Cardiac fibroblast (primary cell): Measurements from ENCODE around the gene ODAD4.

Source experiments
- DNase-seq, 2 donors: peaks; one replicate each; pipeline versions ENCODE4 v3.0.0 to v3.0.0-alpha.2; 2010; ENCODE audit warnings: low read depth in 2 of 2
- H3K4me3 ChIP-seq, 2 donors: replicated peaks in 1 of 2; 1 replicate in 1 of 2; 2 replicates in 1 of 2; pipeline ENCODE4 v1.5.1; 2011; ENCODE audit warnings: low read depth in 2 of 2, low read length in 2 of 2, mild to moderate bottlenecking in 2 of 2, moderate library complexity in 1 of 2
- TF ChIP-seq, protein P1 (sequence below): IDR thresholded peaks from one replicate; pipeline ENCODE4 v1.5.1; 2011; ENCODE audit warnings: low read depth, mild to moderate bottlenecking, low read length, inconsistent platforms

Gene ODAD4

GRCh38 chr17:41930009-41930832 is at the start of gene ODAD4:
ODAD4 (plus strand) TSS chr17:41930617; CDS start chr17:41930724, 107 bp downstream.
- peak within 1 kb of the TSS; percentile 42 to 56 for H3K4me3 ChIP-seq
- peak; percentile 98 to 99 for DNase-seq
- TF ChIP-seq, protein P1, sequence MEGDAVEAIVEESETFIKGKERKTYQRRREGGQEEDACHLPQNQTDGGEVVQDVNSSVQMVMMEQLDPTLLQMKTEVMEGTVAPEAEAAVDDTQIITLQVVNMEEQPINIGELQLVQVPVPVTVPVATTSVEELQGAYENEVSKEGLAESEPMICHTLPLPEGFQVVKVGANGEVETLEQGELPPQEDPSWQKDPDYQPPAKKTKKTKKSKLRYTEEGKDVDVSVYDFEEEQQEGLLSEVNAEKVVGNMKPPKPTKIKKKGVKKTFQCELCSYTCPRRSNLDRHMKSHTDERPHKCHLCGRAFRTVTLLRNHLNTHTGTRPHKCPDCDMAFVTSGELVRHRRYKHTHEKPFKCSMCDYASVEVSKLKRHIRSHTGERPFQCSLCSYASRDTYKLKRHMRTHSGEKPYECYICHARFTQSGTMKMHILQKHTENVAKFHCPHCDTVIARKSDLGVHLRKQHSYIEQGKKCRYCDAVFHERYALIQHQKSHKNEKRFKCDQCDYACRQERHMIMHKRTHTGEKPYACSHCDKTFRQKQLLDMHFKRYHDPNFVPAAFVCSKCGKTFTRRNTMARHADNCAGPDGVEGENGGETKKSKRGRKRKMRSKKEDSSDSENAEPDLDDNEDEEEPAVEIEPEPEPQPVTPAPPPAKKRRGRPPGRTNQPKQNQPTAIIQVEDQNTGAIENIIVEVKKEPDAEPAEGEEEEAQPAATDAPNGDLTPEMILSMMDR: peak; percentile 70

- no peak overlapping the region for H3K4me3 ChIP-seq
- TF ChIP-seq, protein P1: no peak
- no peak for DNase-seq
Measured at GRCh38 chr17:41882756-41883155, 47.7 kb upstream of the ODAD4 start.

GRCh38 chr17:41885733-41886132 is 44.7 kb upstream of the ODAD4 start:
- TF ChIP-seq, protein P1: peak; percentile 5
- no peak overlapping the region for H3K4me3 ChIP-seq
- no peak for DNase-seq

DNA sequence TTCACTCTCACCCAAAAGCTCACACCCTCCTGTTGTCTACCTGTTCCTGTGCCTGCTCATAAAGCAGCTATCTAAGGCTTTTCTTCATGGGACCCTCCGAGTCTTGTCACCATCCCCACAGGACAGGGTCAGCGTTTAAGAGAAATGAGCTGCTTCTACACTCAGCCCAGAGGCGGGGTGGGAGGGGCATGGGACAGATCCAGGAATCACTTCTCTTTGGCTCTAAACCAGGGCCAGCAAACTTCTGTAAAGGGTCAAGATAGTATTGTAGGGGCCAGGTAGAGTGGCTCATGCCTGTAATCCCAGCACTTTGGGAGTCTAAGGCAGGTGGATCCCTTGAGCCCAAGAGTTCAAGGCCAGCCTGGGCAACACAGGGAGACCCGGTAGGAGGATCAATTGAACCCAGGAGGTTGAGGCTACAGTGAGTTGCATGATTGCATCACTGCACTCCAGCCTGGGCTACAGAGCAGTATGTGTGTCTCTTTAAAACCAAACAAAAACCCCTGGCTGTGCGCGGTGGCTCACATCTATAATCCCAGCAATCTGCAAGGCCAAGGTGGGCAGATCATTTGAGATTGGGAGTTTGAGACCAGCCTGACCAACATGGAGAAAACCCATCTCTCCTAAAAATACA is 42.0 kb upstream of the ODAD4 start:
- TF ChIP-seq, protein P1: no peak
- no peak overlapping the region for H3K4me3 ChIP-seq
- DNase-seq: no peak

DNA sequence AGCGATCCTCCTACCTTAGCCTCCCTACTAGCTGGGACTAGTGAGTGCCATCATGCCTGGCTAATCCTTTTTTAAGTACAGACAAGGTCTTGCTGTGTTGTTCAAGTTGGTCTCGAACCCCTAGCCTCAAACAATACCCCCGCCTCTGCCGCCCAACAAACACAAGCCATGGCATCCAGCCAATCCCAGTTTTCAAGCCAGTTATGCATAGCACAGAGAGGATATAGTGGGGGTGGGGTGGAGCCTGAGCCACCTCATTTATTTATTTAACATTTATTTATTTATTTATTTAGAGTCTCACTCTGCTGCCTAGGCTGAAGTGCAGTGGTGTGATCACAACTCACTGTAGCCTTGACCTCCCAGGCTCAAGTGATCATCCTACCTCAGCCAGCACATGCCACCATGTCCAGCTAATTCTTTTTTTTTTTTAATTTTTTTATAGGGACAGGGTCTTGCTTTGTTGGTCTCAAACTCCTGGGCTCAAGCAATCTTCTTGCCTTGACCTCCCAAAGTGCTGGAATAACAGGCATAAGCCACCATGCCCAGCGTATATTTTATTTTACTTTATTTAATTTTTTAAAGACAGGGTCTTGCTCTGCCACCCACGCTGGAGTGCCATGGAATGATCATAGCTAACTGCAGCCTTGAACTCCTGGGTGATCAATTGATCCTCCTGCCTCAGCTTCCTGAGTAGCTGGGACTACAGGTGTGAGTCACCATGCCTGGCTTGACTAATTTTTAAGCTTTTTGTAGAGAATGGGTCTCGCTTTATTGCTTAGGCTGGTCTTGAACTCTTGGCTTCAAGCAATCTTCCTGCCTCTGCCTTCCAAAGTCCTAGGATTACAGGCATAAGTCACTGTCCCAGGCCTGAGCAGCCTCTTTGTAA is 39.0 kb upstream of the ODAD4 start:
- TF ChIP-seq, protein P1: no peak
- H3K4me3 ChIP-seq: no peak overlapping the region
- peak in 1 of 2 donors; percentile 25 for DNase-seq

- TF ChIP-seq, protein P1: no peak
- DNase-seq: no peak
- H3K4me3 ChIP-seq: no peak overlapping the region
Measured at GRCh38 chr17:41892021-41892376, 38.4 kb upstream of the ODAD4 start.
